Measurements from ENCODE around the gene CD109. TPM values are rescaled to one million over a fixed set of nuclear protein-coding genes. Genes with fewer than 3 reads are reported as not detected.

CD109 gene
- total RNA-seq, 1 experiment from 2014 or later = 3.2 TPM

- H3K4ac ChIP-seq (ENCODE audit: low read depth, low read length) = no peak overlapping the region
- H3K18ac ChIP-seq (ENCODE audit: insufficient read length, low read depth, low read length) = no peak overlapping the region
- no peaks in the 10 kb centered on the region for H3K27me3 Mint-ChIP-seq (ENCODE audit: low read depth)
- no peak overlapping the region for H2BK12ac ChIP-seq (ENCODE audit: insufficient read length, low read depth, low read length)
- H2BK15ac ChIP-seq (ENCODE audit: low read depth, low read length) = no peak overlapping the region
- H2BK120ac ChIP-seq (ENCODE audit: low read depth, low read length, poor library complexity, severe bottlenecking) = no peak overlapping the region
- no peak overlapping the region for H3K14ac ChIP-seq (ENCODE audit: insufficient read depth, low read length)
- H3K79me2 ChIP-seq (ENCODE audit: insufficient read depth, low read length) = no peaks in the 10 kb centered on the region
- no peak overlapping the region for H3K23ac ChIP-seq (ENCODE audit: insufficient read length, low read depth, low read length)
- TF ChIP-seq CTCF (conservative IDR thresholded peaks at IDR 0.05) = no peak
- H3K27me3 ChIP-seq (ENCODE audit: insufficient read depth, low read length) = no peaks in the 10 kb centered on the region
- H3K27ac ChIP-seq (ENCODE audit: insufficient read length, low read depth, low read length) = no peak overlapping the region
- no peaks in the 10 kb centered on the region for H3K4me1 ChIP-seq (ENCODE audit: insufficient read depth, low read length)
- no peaks in the 10 kb centered on the region for H4K20me1 ChIP-seq (ENCODE audit: control insufficient read depth, insufficient read depth, insufficient read length)
- H2BK5ac ChIP-seq (ENCODE audit: insufficient read length, low read length) = no peak overlapping the region
- H3K23me2 ChIP-seq (ENCODE audit: insufficient read length, low read depth, low read length, poor library complexity, severe bottlenecking) = no peaks in the 10 kb centered on the region
- no peak overlapping the region for H3K4me2 ChIP-seq (ENCODE audit: insufficient read depth, insufficient read length, low read length)
- peaks cover 2 to 7% of the 10 kb centered on the region in 2 experiments; a peak in 3 of 5 replicates for H3K9me3 Mint-ChIP-seq
- H3K56ac ChIP-seq (ENCODE audit: insufficient read length, low read depth, low read length) = no peak overlapping the region
- H3K4me3 Mint-ChIP-seq = no peak overlapping the region
- peaks cover 2 to 8% (median 6%) of the 10 kb centered on the region in 3 experiments; a peak in 5 of 7 replicates for H3K36me3 Mint-ChIP-seq (ENCODE audit: insufficient read depth in 1 of 3, low read depth in 3 of 3)
- WGBS (ENCODE audit: extremely low coverage, insufficient read length, low lambda C conversion rate) = no CpG with 5 or more reads among the region's 1 CpG
- no peaks in the 10 kb centered on the region for H3K79me1 ChIP-seq (ENCODE audit: insufficient read depth, low read depth, low read length, poor library complexity, severe bottlenecking)
- no peak overlapping the region for H2BK20ac ChIP-seq (ENCODE audit: low read depth, low read length, poor library complexity, severe bottlenecking)
- no peak overlapping the region for H2AK5ac ChIP-seq (ENCODE audit: insufficient read length, low read length)
- no peak overlapping the region for H3T11ph ChIP-seq (ENCODE audit: low read length)
- H3K4me1 Mint-ChIP-seq = 0 out of 4 replicates have a peak, but pooled peaks cover 0 to 3% of the 10 kb centered on the region in 2 experiments
- no peak overlapping the region for H3K27ac Mint-ChIP-seq
- no peaks in the 10 kb centered on the region for H3K9me3 ChIP-seq (ENCODE audit: control insufficient read depth, low read depth, low read length)
- H4K8ac ChIP-seq (replicated peaks; ENCODE audit: insufficient read length, low read depth, low read length) = no peak overlapping the region
- no peak overlapping the region for H3K9ac ChIP-seq (ENCODE audit: extremely low read depth, insufficient read length, low read length)
- no peak overlapping the region for H4K91ac ChIP-seq (ENCODE audit: insufficient read length, low read depth, low read length)
- H4K5ac ChIP-seq (ENCODE audit: insufficient read length, low read depth, low read length) = no peak overlapping the region
- DNase-seq = no peak
- no peak overlapping the region for H2AFZ ChIP-seq (ENCODE audit: low read length)
These were observed 121.2 kb downstream of the CD109 start for GRCh38 chr6:73817253-73817652.
